HEK293 (cell line): ENCODE results near the gene PLAC1.
A peak's percentile ranks its signal among the peaks of the same experiment; 100 is the strongest.

ENCODE experiments used
- CTCF ChIA-PET: fragments of 350-600 bp; formaldehyde crosslinking; extraction: SDS; loops from one replicate; lab custom pipeline; 2021; ENCODE audit warnings: antibody characterized with exemption; lab: Yijun Ruan, JAX
- POLR2A ChIA-PET: fragments of 300-600 bp; formaldehyde crosslinking; extraction: SDS; loops from one replicate; lab custom pipeline; 2020; ENCODE audit warnings: antibody characterized with exemption, inconsistent platforms; lab: Yijun Ruan, JAX
- H3K27ac ChIP-seq: fragments of 200-500 bp; sonication (Bioruptor generic); 2 replicates; pipeline ENCODE4 v1.5.1; 2014; ENCODE audit warnings: low read depth, low read length, control low read depth, inconsistent platforms; ENCODE audit errors: extremely low read depth
- H3K36me3 ChIP-seq, 2 experiments: fragments of 200-500 bp in 1 of 2; sonication (Bioruptor generic) in 1 of 2; 1 replicate in 1 of 2; 2 replicates in 1 of 2; pipeline ENCODE4 v1.5.1; 2014 to 2017; ENCODE audit warnings: inconsistent platforms in 2 of 2, low read length in 2 of 2; ENCODE audit not compliant: control insufficient read depth in 2 of 2, insufficient read depth in 1 of 2
- H3K4me1 ChIP-seq: fragments of 200-500 bp; sonication (Bioruptor generic); 2 replicates; pipeline ENCODE4 v1.5.1; 2014; ENCODE audit warnings: mild to moderate bottlenecking, low read length, inconsistent platforms; ENCODE audit not compliant: control insufficient read depth, insufficient read depth
- H3K4me3 ChIP-seq: 2 replicates; pipeline ENCODE4 v1.5.1; 2011; ENCODE audit warnings: low read depth, mild to moderate bottlenecking, control low read depth, low read length, moderate library complexity
- H3K9me3 ChIP-seq: fragments of 200-500 bp; sonication (Bioruptor generic); 2 replicates; pipeline ENCODE4 v1.5.1; 2014; ENCODE audit warnings: low read depth, low read length, inconsistent platforms; ENCODE audit not compliant: control insufficient read depth, insufficient read depth
- GLI4 ChIP-seq: fragments of 450-650 bp; formaldehyde crosslinking; IDR thresholded peaks from 2 replicates; pipeline ENCODE4 v1.5.1; 2016; ENCODE audit warnings: missing biosample characterization, missing genetic modification characterization
- ZBTB49 ChIP-seq: fragments of 450-650 bp; formaldehyde crosslinking; IDR thresholded peaks from 2 replicates; pipeline ENCODE4 v1.5.1; 2016; ENCODE audit warnings: missing biosample characterization, missing genetic modification characterization, low read depth
- ZFHX2 ChIP-seq: fragments of 450-650 bp; formaldehyde crosslinking; conservative IDR thresholded peaks from 2 replicates; pipeline ENCODE4 v1.5.1; 2016; ENCODE audit warnings: missing biosample characterization, missing genetic modification characterization
- ZNF121 ChIP-seq: fragments of 450-650 bp; formaldehyde crosslinking; IDR thresholded peaks from 2 replicates; pipeline ENCODE4 v1.5.1; 2016; ENCODE audit warnings: missing biosample characterization, missing genetic modification characterization
- ZNF146 ChIP-seq: fragments of 450-650 bp; formaldehyde crosslinking; IDR thresholded peaks from 2 replicates; pipeline ENCODE4 v1.5.1; 2016; ENCODE audit warnings: missing biosample characterization, missing genetic modification characterization
- ZNF148 ChIP-seq: fragments of 450-650 bp; formaldehyde crosslinking; IDR thresholded peaks from 2 replicates; pipeline ENCODE4 v1.5.0; 2017; ENCODE audit warnings: missing biosample characterization, missing genetic modification characterization, borderline replicate concordance
- ZNF175 ChIP-seq: fragments of 450-650 bp; formaldehyde crosslinking; IDR thresholded peaks from 2 replicates; pipeline ENCODE4 v1.5.1; 2016; ENCODE audit warnings: missing biosample characterization, missing genetic modification characterization
- ZNF449 ChIP-seq: fragments of 450-650 bp; formaldehyde crosslinking; IDR thresholded peaks from 2 replicates; pipeline ENCODE4 v1.5.1; 2017; ENCODE audit warnings: missing biosample characterization, mild to moderate bottlenecking, missing genetic modification characterization, moderate library complexity
- ZNF518A ChIP-seq: fragments of 450-650 bp; formaldehyde crosslinking; conservative IDR thresholded peaks from 2 replicates; pipeline ENCODE4 v1.5.1; 2016; ENCODE audit warnings: low read depth, missing biosample characterization, missing genetic modification characterization
- ZNF529 ChIP-seq: fragments of 450-650 bp; formaldehyde crosslinking; IDR thresholded peaks from 2 replicates; pipeline ENCODE4 v1.5.1; 2017; ENCODE audit warnings: missing genetic modification characterization, missing biosample characterization; ENCODE audit not compliant: insufficient replicate concordance
- ZNF549 ChIP-seq: fragments of 450-650 bp; IDR thresholded peaks from 2 replicates; pipeline ENCODE4 v1.5.1; 2018; ENCODE audit warnings: missing biosample characterization, missing genetic modification characterization, mild to moderate bottlenecking, inconsistent platforms, moderate library complexity
- ZNF555 ChIP-seq: fragments of 450-650 bp; formaldehyde crosslinking; conservative IDR thresholded peaks from 2 replicates; pipeline ENCODE4 v1.5.1; 2017; ENCODE audit warnings: missing biosample characterization, mild to moderate bottlenecking, missing genetic modification characterization, inconsistent platforms
- ZNF571 ChIP-seq: fragments of 450-650 bp; formaldehyde crosslinking; IDR thresholded peaks from 2 replicates; pipeline ENCODE4 v1.5.0; 2017; ENCODE audit warnings: missing biosample characterization, missing genetic modification characterization
- ZNF585B ChIP-seq: fragments of 450-650 bp; formaldehyde crosslinking; IDR thresholded peaks from 2 replicates; pipeline ENCODE4 v1.5.1; 2016; ENCODE audit warnings: missing biosample characterization, missing genetic modification characterization
- ZNF677 ChIP-seq: fragments of 450-650 bp; IDR thresholded peaks from 2 replicates; pipeline ENCODE4 v1.5.0; 2018; ENCODE audit warnings: missing biosample characterization, mild to moderate bottlenecking, missing genetic modification characterization, moderate library complexity
- ZNF830 ChIP-seq: fragments of 450-650 bp; IDR thresholded peaks from 2 replicates; pipeline ENCODE4 v1.5.0; 2018; ENCODE audit warnings: missing biosample characterization, missing genetic modification characterization, low read depth, mild to moderate bottlenecking, moderate library complexity

Gene PLAC1

GRCh38 chrX:134640914-134641313 is 17.4 kb downstream of the PLAC1 start:
- ChIA-PET POLR2A (no interaction called here), CTCF (no interaction called here)
- peak; percentile 82 for TF ChIP-seq ZNF121 (tag by site-specific recombination)
- no peak for TF ChIP-seq ZNF549 (tag by site-specific recombination)
- H3K4me1 ChIP-seq, result no peaks in the 10 kb centered on the region
- H3K36me3 ChIP-seq, result no peaks in the 10 kb centered on the region
- H3K27ac ChIP-seq, result no peak overlapping the region
- no peak overlapping the region for H3K4me3 ChIP-seq
- no peaks in the 10 kb centered on the region for H3K9me3 ChIP-seq

GRCh38 chrX:134636851-134637250 is 21.4 kb downstream of the PLAC1 start:
- Histone ChIP-seq H3K36me3 (no peaks in the 10 kb centered on the region), H3K9me3 (no peaks in the 10 kb centered on the region; the same call in 1 of the 2 replicates), H3K4me3 (no peak overlapping the region), H3K4me1 (no peaks in the 10 kb centered on the region), H3K27ac (no peak overlapping the region)
- CTCF ChIA-PET, result no interaction called here
- no peak for TF ChIP-seq ZNF518A (tag by site-specific recombination)
- no peak for TF ChIP-seq ZNF571 (tag by site-specific recombination)
- TF ChIP-seq ZNF585B (tag by site-specific recombination), result no peak
- no peak for TF ChIP-seq ZNF175 (tag by site-specific recombination)
- no peak for TF ChIP-seq ZNF529 (tag by site-specific recombination)
- POLR2A ChIA-PET, result no interaction called here

- ChIA-PET CTCF (no interaction called here), POLR2A (no interaction called here)
- Histone ChIP-seq H3K36me3 (no peaks in the 10 kb centered on the region), H3K27ac (no peak overlapping the region), H3K9me3 (no peaks in the 10 kb centered on the region; the same call in 1 of the 2 replicates), H3K4me3 (no peak overlapping the region), H3K4me1 (no peaks in the 10 kb centered on the region)
- TF ChIP-seq ZBTB49 (tag by site-specific recombination) (no peak), ZNF146 (tag by site-specific recombination) (peak; percentile 74; the same call in 1 of the 2 replicates)
Measured at GRCh38 chrX:134634691-134635090, 23.6 kb downstream of the PLAC1 start.

- POLR2A ChIA-PET, result no interaction called here
- no peaks in the 10 kb centered on the region for H3K4me1 ChIP-seq
- no peaks in the 10 kb centered on the region for H3K36me3 ChIP-seq
- no peak overlapping the region for H3K4me3 ChIP-seq
- no peak overlapping the region for H3K27ac ChIP-seq
- no peaks in the 10 kb centered on the region; the same call in 1 of the 2 replicates for H3K9me3 ChIP-seq
- CTCF ChIA-PET, result interaction anchor here (0.5 kb wide), 1 partner anchor 150 kb away, joined by 3 read pairs; no protein-coding TSS in a partner anchor
- no peak for TF ChIP-seq ZNF571 (tag by site-specific recombination)
- TF ChIP-seq ZNF148 (tag by site-specific recombination), result no peak
- no peak for TF ChIP-seq ZNF555 (tag by site-specific recombination)
- TF ChIP-seq ZNF830 (tag by site-specific recombination), result no peak
- no peak for TF ChIP-seq ZFHX2 (tag by site-specific recombination)
- TF ChIP-seq GLI4, result no peak
- no peak for TF ChIP-seq ZNF677 (tag by site-specific recombination)
- no peak for TF ChIP-seq ZNF449 (tag by site-specific recombination)
Measured at GRCh38 chrX:134633832-134634231, 24.4 kb downstream of the PLAC1 start.
